Activated CD4-positive, CD25-positive, alpha-beta regulatory T cell treated with anti-CD3 and anti-CD28 coated beads, Interleukin-2, amount 50 U/mL, for 24 hours (primary cell): ENCODE results near the gene ZNF25.
"Not testable (repeated sequence)": the region's sequence is repeated elsewhere in the genome, so short reads cannot be mapped to it uniquely, and the experiment has no call there.

ENCODE experiments used
- ATAC-seq, 2 donors: fragments of 150-1000 bp; cut with Tn5 transposase; one replicate each; pipeline ENCODE4 v1.10.0; 2021; ENCODE audit warnings: mild to moderate bottlenecking in 1 of 2, moderate library complexity in 1 of 2

The ZNF25 gene

GRCh38 chr10:37976091-37976879 lies at the start of gene ZNF25:
Gene ZNF25, minus strand, starts transcription at chr10:37976647. Its CDS starts 4,925 bp downstream, at chr10:37971722.
- ATAC-seq, result peak; percentile 94 to 95

- ATAC-seq, result peak; percentile 58
Measured at GRCh38 chr10:38025283-38025682, 48.8 kb upstream of the ZNF25 start.

GRCh38 chr10:38019124-38019523 lies 42.7 kb upstream of the ZNF25 start:
- ATAC-seq, result not testable (repeated sequence)

- no peak for ATAC-seq
Measured at GRCh38 chr10:38016354-38016753, 39.9 kb upstream of the ZNF25 start.

- peak; percentile 86 to 89 for ATAC-seq
Measured at GRCh38 chr10:38010119-38010903, 33.9 kb upstream of the ZNF25 start, which contains the start of gene ZNF33A. Gene ZNF33A, plus strand, starts transcription at chr10:38010675. Its CDS starts 1,667 bp downstream, at chr10:38012342.

GRCh38 chr10:38007991-38008390 lies 31.5 kb upstream of the ZNF25 start:
- ATAC-seq, result no peak

GRCh38 chr10:38007551-38007950 lies 31.1 kb upstream of the ZNF25 start:
- ATAC-seq, result no peak

- ATAC-seq, result no peak
Measured at GRCh38 chr10:38003588-38003987, 27.1 kb upstream of the ZNF25 start.

GRCh38 chr10:38003026-38003425 lies 26.6 kb upstream of the ZNF25 start:
- no peak for ATAC-seq

- not testable (repeated sequence) for ATAC-seq
Measured at GRCh38 chr10:38000474-38000873, 24.0 kb upstream of the ZNF25 start.

GRCh38 chr10:37998920-37999319 lies 22.5 kb upstream of the ZNF25 start:
- not testable (repeated sequence) for ATAC-seq

GRCh38 chr10:37992083-37992482 lies 15.6 kb upstream of the ZNF25 start:
- no peak for ATAC-seq

GRCh38 chr10:37991655-37992054 lies 15.2 kb upstream of the ZNF25 start:
- ATAC-seq, result no peak

GRCh38 chr10:37976880-37977203 lies 395 bp upstream of the ZNF25 start:
- no peak for ATAC-seq

- ATAC-seq, result no peak
Measured at GRCh38 chr10:37975401-37975991, 951 bp downstream of the ZNF25 start.

- ATAC-seq, result no peak
Measured at GRCh38 chr10:37972396-37972795, 4.1 kb downstream of the ZNF25 start.

GRCh38 chr10:37965006-37965405 lies 11.4 kb downstream of the ZNF25 start:
- no peak for ATAC-seq

GRCh38 chr10:37960591-37961137 lies 15.8 kb downstream of the ZNF25 start:
- no peak for ATAC-seq

GRCh38 chr10:37957841-37958240 lies 18.6 kb downstream of the ZNF25 start:
- no peak for ATAC-seq

GRCh38 chr10:37952926-37953325 lies 23.5 kb downstream of the ZNF25 start:
- ATAC-seq, result no peak

- ATAC-seq, result no peak
Measured at GRCh38 chr10:37952043-37952755, 24.2 kb downstream of the ZNF25 start.

- no peak for ATAC-seq
Measured at GRCh38 chr10:37948210-37948609, 28.2 kb downstream of the ZNF25 start.

GRCh38 chr10:37947526-37947925 lies 28.9 kb downstream of the ZNF25 start:
- ATAC-seq, result no peak
